Measurements from ENCODE around the gene ZFP90.

Gene ZFP90

GRCh38 chr16:68499006-68499405, 40.1 kb upstream of the ZFP90 start:
- TF ChIP-seq FOXM1 (IDR thresholded peaks at IDR 0.05; ENCODE audit: borderline replicate concordance, low read depth) (no peak), TEAD4 (IDR thresholded peaks at IDR 0.05) (no peak), ZBTB7A (IDR thresholded peaks at IDR 0.05; ENCODE audit: low read depth) (no peak), CREB1 (IDR thresholded peaks at IDR 0.05; ENCODE audit: low read depth) (no peak), TAF1 (IDR thresholded peaks at IDR 0.05; ENCODE audit: low read depth) (no peak)

DNA sequence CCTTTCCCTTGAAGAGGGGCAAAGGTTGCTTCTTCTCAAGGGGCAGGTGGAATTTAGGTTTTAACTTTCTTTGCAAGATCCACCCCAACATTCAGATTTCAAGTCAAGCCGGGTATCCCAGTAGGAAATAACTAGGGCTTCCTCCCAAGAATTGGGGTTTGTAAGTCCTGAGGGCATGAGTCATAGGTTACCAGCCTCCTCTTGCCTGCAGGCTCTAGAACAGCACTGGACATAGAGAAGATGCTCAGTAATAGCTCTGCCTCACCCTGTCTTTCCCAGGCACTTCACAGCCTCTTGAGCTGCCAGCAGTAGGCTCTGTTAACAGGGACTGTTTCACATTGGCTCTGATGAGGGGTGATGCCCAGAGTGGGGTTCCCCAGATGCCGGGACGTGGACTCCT, 35.8 kb upstream of the ZFP90 start:
- TF ChIP-seq EP300 (IDR thresholded peaks at IDR 0.05; ENCODE audit: borderline replicate concordance) (no peak), USF1 (IDR thresholded peaks at IDR 0.05) (no peak), CREB1 (IDR thresholded peaks at IDR 0.05; ENCODE audit: low read depth) (no peak), REST (IDR thresholded peaks at IDR 0.05; ENCODE audit: low read depth) (no peak), YY1 (IDR thresholded peaks at IDR 0.05; ENCODE audit: low read depth) (no peak), RAD21 (IDR thresholded peaks at IDR 0.05; ENCODE audit: low read depth) (no peak), EGR1 (IDR thresholded peaks at IDR 0.05) (no peak), TAF1 (IDR thresholded peaks at IDR 0.05; ENCODE audit: low read depth) (no peak), NFIC (IDR thresholded peaks at IDR 0.05) (no peak), ZBTB7A (IDR thresholded peaks at IDR 0.05; ENCODE audit: low read depth) (no peak), CEBPB (IDR thresholded peaks at IDR 0.05) (no peak), TEAD4 (IDR thresholded peaks at IDR 0.05) (no peak), FOXM1 (IDR thresholded peaks at IDR 0.05; ENCODE audit: borderline replicate concordance, low read depth) (no peak)
- TF ChIP-seq, protein P1, sequence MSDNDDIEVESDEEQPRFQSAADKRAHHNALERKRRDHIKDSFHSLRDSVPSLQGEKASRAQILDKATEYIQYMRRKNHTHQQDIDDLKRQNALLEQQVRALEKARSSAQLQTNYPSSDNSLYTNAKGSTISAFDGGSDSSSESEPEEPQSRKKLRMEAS (IDR thresholded peaks at IDR 0.05), result no peak

GRCh38 chr16:68504066-68504465, 35.0 kb upstream of the ZFP90 start:
- TF ChIP-seq ZBTB7A (IDR thresholded peaks at IDR 0.05; ENCODE audit: low read depth), result no peak
- no peak for TF ChIP-seq CREB1 (IDR thresholded peaks at IDR 0.05; ENCODE audit: low read depth)
- no peak for TF ChIP-seq EGR1 (IDR thresholded peaks at IDR 0.05)
- no peak for TF ChIP-seq TAF1 (IDR thresholded peaks at IDR 0.05; ENCODE audit: low read depth)
- no peak for TF ChIP-seq TCF12 (IDR thresholded peaks at IDR 0.05; ENCODE audit: low read depth)
- no peak for TF ChIP-seq FOXM1 (IDR thresholded peaks at IDR 0.05; ENCODE audit: borderline replicate concordance, low read depth)
- TF ChIP-seq RAD21 (IDR thresholded peaks at IDR 0.05; ENCODE audit: low read depth), result no peak
- TF ChIP-seq REST (IDR thresholded peaks at IDR 0.05; ENCODE audit: low read depth), result no peak
- TF ChIP-seq NFIC (IDR thresholded peaks at IDR 0.05), result no peak
- TF ChIP-seq, protein P1 (IDR thresholded peaks at IDR 0.05), result no peak
- TF ChIP-seq TEAD4 (IDR thresholded peaks at IDR 0.05), result no peak
- TF ChIP-seq CEBPB (IDR thresholded peaks at IDR 0.05), result no peak
- TF ChIP-seq USF1 (IDR thresholded peaks at IDR 0.05), result no peak
- TF ChIP-seq EP300 (IDR thresholded peaks at IDR 0.05; ENCODE audit: borderline replicate concordance), result no peak
- TF ChIP-seq YY1 (IDR thresholded peaks at IDR 0.05; ENCODE audit: low read depth), result no peak

DNA sequence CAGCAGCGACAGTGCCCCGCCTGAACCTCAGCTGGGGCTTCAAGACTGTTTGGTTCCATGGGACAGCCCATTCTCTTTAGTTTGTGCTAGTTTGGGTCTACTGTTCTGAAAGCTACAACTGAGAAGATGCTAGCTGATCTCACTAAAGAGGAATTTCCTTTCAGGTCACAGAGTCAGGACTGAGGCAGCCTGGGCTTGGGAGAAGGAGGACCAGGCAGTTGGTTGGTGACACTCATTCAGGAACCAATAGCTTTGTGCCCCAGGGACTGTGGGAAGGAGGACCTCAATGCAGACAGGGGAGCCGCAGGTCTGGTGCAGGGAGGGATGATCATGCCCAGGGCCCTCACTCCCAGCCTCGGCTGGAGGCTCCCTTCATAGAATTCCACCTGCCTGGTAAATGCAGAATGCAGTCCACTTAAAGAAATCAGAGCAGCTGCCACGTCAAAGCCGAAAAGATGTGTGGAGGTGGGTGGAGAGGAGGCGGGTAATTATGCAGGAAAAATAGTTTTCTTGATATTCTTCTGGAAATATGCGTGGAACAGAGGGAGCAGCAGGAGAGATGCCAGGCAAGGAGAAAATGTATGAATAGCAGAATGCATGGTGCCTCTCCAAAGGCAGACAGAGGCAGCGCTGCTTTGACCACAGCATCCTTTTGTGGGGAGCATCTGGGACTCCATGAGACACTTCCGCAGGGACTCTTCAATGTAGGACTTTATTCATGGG, 32.6 kb upstream of the ZFP90 start:
- TF ChIP-seq EGR1 (IDR thresholded peaks at IDR 0.05), result no peak
- TF ChIP-seq RAD21 (IDR thresholded peaks at IDR 0.05; ENCODE audit: low read depth), result no peak

- TF ChIP-seq EP300 (IDR thresholded peaks at IDR 0.05; ENCODE audit: borderline replicate concordance) (no peak), TCF12 (IDR thresholded peaks at IDR 0.05; ENCODE audit: low read depth) (no peak), EGR1 (IDR thresholded peaks at IDR 0.05) (no peak), RAD21 (IDR thresholded peaks at IDR 0.05; ENCODE audit: low read depth) (no peak), ZBTB7A (IDR thresholded peaks at IDR 0.05; ENCODE audit: low read depth) (no peak), REST (IDR thresholded peaks at IDR 0.05; ENCODE audit: low read depth) (no peak), TEAD4 (IDR thresholded peaks at IDR 0.05) (no peak), YY1 (IDR thresholded peaks at IDR 0.05; ENCODE audit: low read depth) (no peak), CEBPB (IDR thresholded peaks at IDR 0.05) (no peak), USF1 (IDR thresholded peaks at IDR 0.05) (no peak)
- TF ChIP-seq, protein P1 (IDR thresholded peaks at IDR 0.05), result no peak
Measured at GRCh38 chr16:68508013-68508412, 31.1 kb upstream of the ZFP90 start.

Data from Ishikawa (cell line).